Activated gamma-delta T cell (primary cell): ENCODE results near the gene DDIT4.
"Not testable (repeated sequence)": the region's sequence is repeated elsewhere in the genome, so short reads cannot be mapped to it uniquely, and the experiment has no call there.

Source experiments
- DNase-seq: peaks from one replicate; lab custom pipeline; 2025; lab: John Stamatoyannopoulos, UW

DDIT4 gene

GRCh38 chr10:72267819-72268399 is 5.8 kb upstream of the DDIT4 start:
- no peak for DNase-seq

- DNase-seq: not testable (repeated sequence)
These were observed 5.1 kb upstream of the DDIT4 start for GRCh38 chr10:72268475-72269200.

GRCh38 chr10:72270607-72271281 is 3.0 kb upstream of the DDIT4 start:
- DNase-seq: no peak

- DNase-seq: peak; percentile 20
These were observed 875 bp upstream of the DDIT4 start for GRCh38 chr10:72272689-72273409.

- peak; percentile 23 for DNase-seq
These were observed 547 bp downstream of the DDIT4 start for GRCh38 chr10:72274213-72274729.

- DNase-seq: peak; percentile 38
These were observed 1.1 kb downstream of the DDIT4 start for GRCh38 chr10:72274730-72275350.

GRCh38 chr10:72275351-72276012 is 1.8 kb downstream of the DDIT4 start:
- no peak for DNase-seq

- DNase-seq: no peak
These were observed 2.3 kb downstream of the DDIT4 start for GRCh38 chr10:72276013-72276387.

GRCh38 chr10:72276421-72277339 is 3.0 kb downstream of the DDIT4 start:
- no peak for DNase-seq

GRCh38 chr10:72277340-72277995 is 3.7 kb downstream of the DDIT4 start:
- DNase-seq: no peak

GRCh38 chr10:72277996-72278667 is 4.4 kb downstream of the DDIT4 start:
- DNase-seq: no peak

- no peak for DNase-seq
These were observed 5.1 kb downstream of the DDIT4 start for GRCh38 chr10:72278668-72279393.

GRCh38 chr10:72279587-72279986 is 5.9 kb downstream of the DDIT4 start:
- not testable (repeated sequence) for DNase-seq

GRCh38 chr10:72283131-72283530 is 9.4 kb downstream of the DDIT4 start:
- no peak for DNase-seq

GRCh38 chr10:72285972-72286521 is 12.3 kb downstream of the DDIT4 start:
- DNase-seq: no peak

GRCh38 chr10:72291019-72291532 is 17.4 kb downstream of the DDIT4 start:
- DNase-seq: no peak

GRCh38 chr10:72292223-72292691 is 18.5 kb downstream of the DDIT4 start:
- DNase-seq: no peak
